GM12878 (cell line): ENCODE measurements around the gene SEC14L1. TPM values are rescaled to one million over a fixed set of nuclear protein-coding genes. Genes with fewer than 3 reads are reported as not detected.
A peak's percentile ranks its signal among the peaks of the same experiment; 100 is the strongest.

Experiments used
- CTCF ChIP-seq, 3 experiments: IDR thresholded peaks in 2 of 3; conservative IDR thresholded peaks in 1 of 3; 2 replicates each; pipeline ENCODE4 v1.5.1; 2011; ENCODE audit warnings: low read depth in 3 of 3, low read length in 3 of 3, mild to moderate bottlenecking in 3 of 3, control low read depth in 2 of 3, moderate library complexity in 2 of 3, inconsistent platforms in 1 of 3, mixed read lengths in 1 of 3; ENCODE audit not compliant: control insufficient read depth in 2 of 3, insufficient read depth in 1 of 3; ENCODE audit errors: extremely low read depth in 1 of 3
- E4F1 ChIP-seq: fragments of 450-650 bp; IDR thresholded peaks from 2 replicates; pipeline ENCODE4 v1.6.1; 2018; ENCODE audit warnings: borderline replicate concordance, mild to moderate bottlenecking; ENCODE audit not compliant: partially characterized antibody
- ESRRA ChIP-seq: IDR thresholded peaks from 2 replicates; pipeline ENCODE4 v1.6.1; 2012; ENCODE audit warnings: mild to moderate bottlenecking, low read length, improper control_type of control experiment
- GATAD2B ChIP-seq: fragments of 450-650 bp; conservative IDR thresholded peaks from 2 replicates; pipeline ENCODE4 v1.6.1; 2017; ENCODE audit warnings: low read depth, mild to moderate bottlenecking, moderate library complexity
- IRF5 ChIP-seq: fragments of 450-650 bp; IDR thresholded peaks from 2 replicates; pipeline ENCODE4 v1.6.1; 2017; ENCODE audit warnings: borderline replicate concordance
- JUNB ChIP-seq: IDR thresholded peaks from 2 replicates; pipeline ENCODE4 v1.6.1; 2016; ENCODE audit warnings: antibody characterized with exemption, mild to moderate bottlenecking
- LARP7 ChIP-seq: fragments of 450-650 bp; IDR thresholded peaks from 2 replicates; pipeline ENCODE4 v1.6.1; 2017; ENCODE audit warnings: mild to moderate bottlenecking
- MTA2 ChIP-seq: fragments of 450-650 bp; IDR thresholded peaks from 2 replicates; pipeline ENCODE4 v1.6.1; 2016; ENCODE audit warnings: low read depth, mild to moderate bottlenecking, moderate library complexity
- POU2F2 ChIP-seq: IDR thresholded peaks from 3 replicates; pipeline ENCODE4 v1.6.1; 2011; ENCODE audit warnings: low read depth, mild to moderate bottlenecking, low read length, borderline replicate concordance
- RELA ChIP-seq: fragments of 450-650 bp; IDR thresholded peaks from 2 replicates; pipeline ENCODE4 v1.8.0; 2014; ENCODE audit warnings: borderline replicate concordance; ENCODE audit not compliant: partially characterized antibody
- SKIL ChIP-seq: fragments of 450-650 bp; IDR thresholded peaks from 2 replicates; pipeline ENCODE4 v1.6.1; 2017; ENCODE audit warnings: mild to moderate bottlenecking, low read depth, inconsistent platforms; ENCODE audit not compliant: poor library complexity, severe bottlenecking
- SREBF1 ChIP-seq: IDR thresholded peaks from 2 replicates; pipeline ENCODE4 v1.6.1; 2012; ENCODE audit warnings: mild to moderate bottlenecking, low read length
- TARDBP ChIP-seq: IDR thresholded peaks from 2 replicates; pipeline ENCODE4 v1.6.1; 2016; ENCODE audit warnings: borderline replicate concordance
- ZNF687 ChIP-seq: fragments of 450-650 bp; IDR thresholded peaks from 2 replicates; pipeline ENCODE4 v1.6.1; 2017; ENCODE audit warnings: mild to moderate bottlenecking, moderate library complexity
- polyA plus RNA-seq, 11 experiments: library from polyadenylated mRNA; depleted of rRNA in 4 of 11; unstranded in 6 of 11; stranded (reverse) in 5 of 11; fragments of >200 nt; fragmentation: Nextera tagmentation in 4 of 11; fragmentation: Illumina TruSeq in 1 of 11; extraction: Ambion mirVana in 4 of 11; extraction: Trizol in 1 of 11; gene quantifications; 1 replicate in 1 of 11; 2 replicates in 10 of 11; pipeline versions ENCODE4 v1.2.1 to v1.2.3, GENCODE V29; 2011 to 2016; ENCODE audit warnings: inconsistent platforms in 2 of 11, missing spikeins in 2 of 11, low read depth in 1 of 11
- total RNA-seq, 4 experiments: library from RNA; depleted of rRNA in 3 of 4; stranded (reverse); fragments of >200 nt in 3 of 4; fragmentation: Illumina TruSeq in 1 of 4; extraction: Trizol in 1 of 4; gene quantifications; 2 replicates each; pipeline versions ENCODE4 v1.2.1 to v1.2.3, GENCODE V29; 2013 to 2021

Gene SEC14L1
- total and polyA plus RNA-seq, 10 of the 15 experiments (the other 5 are each of a cell fraction or from before 2014, with no cell fraction given) = 6.3 to 66.1 (median 33.5) TPM

- TF ChIP-seq ZNF687 (peak; percentile 70; the same call in 1 of the 2 replicates), JUNB (peak; percentile 73), CTCF (IDR thresholded peaks at IDR 0.05 in 2 of 3, conservative IDR thresholded peaks at IDR 0.05 in 1 of 3; ENCODE audit: control insufficient read depth in 2 of 3, extremely low read depth in 1 of 3, insufficient read depth in 1 of 3, low read depth in 3 of 3, low read length in 3 of 3) (no peak), POU2F2 (peak; percentile 67; the same call in 1 of the 3 replicates), SREBF1 (no peak), IRF5 (no peak), LARP7 (no peak), MTA2 (peak; percentile 98), TARDBP (no peak), RELA (no peak), E4F1 (no peak), GATAD2B (0 out of 2 replicates have a peak, but pooled peaks have one; percentile 53), SKIL (peak; percentile 55), ESRRA (no peak)
These were observed 71.5 kb downstream of the SEC14L1 start (continued) for GRCh38 chr17:77212081-77212832.
